GM23338 (cell line): ENCODE results near the gene NEK10. TPM values are rescaled to one million over a fixed set of nuclear protein-coding genes. Genes with fewer than 3 reads are reported as not detected.

Source experiments
- ATAC-seq: fragments of 200-7000 bp; cut with Tn5 transposase; 3 replicates; pipeline ENCODE4 v1.9.1; 2020
- DNase-seq: peaks from one replicate; pipeline ENCODE4 v3.0.0-alpha.2; 2015; ENCODE audit warnings: low spot score
- H2AFZ ChIP-seq: fragments of 200-600 bp; sonication (generic); 2 replicates; pipeline ENCODE4 v1.8.0; 2016; ENCODE audit warnings: antibody characterized with exemption, mild to moderate bottlenecking, moderate library complexity
- H3F3A ChIP-seq: fragments of 200-600 bp; sonication (generic); replicated peaks from 2 replicates; pipeline ENCODE4 v1.8.0; 2017; ENCODE audit warnings: antibody characterized with exemption, mixed run types, low read depth
- H3K27ac ChIP-seq: fragments of 200-600 bp; sonication (generic); 2 replicates; pipeline ENCODE4 v1.6.1; 2016; ENCODE audit warnings: low read depth
- H3K27me3 ChIP-seq: fragments of 200-600 bp; sonication (generic); 2 replicates; pipeline ENCODE4 v1.8.0; 2016; ENCODE audit warnings: mild to moderate bottlenecking, mixed run types, moderate library complexity; ENCODE audit not compliant: insufficient read depth
- H3K36me3 ChIP-seq: fragments of 200-600 bp; sonication (generic); 2 replicates; pipeline ENCODE4 v1.8.0; 2016; ENCODE audit warnings: mild to moderate bottlenecking; ENCODE audit not compliant: insufficient read depth
- H3K4me1 ChIP-seq: fragments of 200-600 bp; sonication (generic); 2 replicates; pipeline ENCODE4 v1.8.0; 2016; ENCODE audit warnings: mild to moderate bottlenecking, moderate library complexity; ENCODE audit not compliant: insufficient read depth
- H3K4me2 ChIP-seq: fragments of 200-600 bp; sonication (generic); 2 replicates; pipeline ENCODE4 v1.7.1; 2017; ENCODE audit warnings: mixed run types
- H3K4me3 ChIP-seq: fragments of 200-600 bp; sonication (generic); 2 replicates; pipeline ENCODE4 v1.6.1; 2016; ENCODE audit warnings: mixed run types
- H3K79me2 ChIP-seq: fragments of 200-600 bp; sonication (generic); replicated peaks from 2 replicates; pipeline ENCODE4 v1.8.0; 2017; ENCODE audit warnings: mild to moderate bottlenecking; ENCODE audit not compliant: insufficient read depth
- H3K9me2 ChIP-seq: fragments of 200-600 bp; sonication (generic); 2 replicates; pipeline ENCODE4 v1.8.0; 2017; ENCODE audit not compliant: insufficient read depth
- H4K20me1 ChIP-seq: fragments of 200-600 bp; sonication (generic); replicated peaks from 2 replicates; pipeline ENCODE4 v1.8.0; 2017; ENCODE audit warnings: mild to moderate bottlenecking; ENCODE audit not compliant: insufficient read depth
- H3K27ac Mint-ChIP-seq: 2 replicates; pipeline ENCODE4 v1.8.0; 2020; ENCODE audit warnings: inconsistent platforms, mild to moderate bottlenecking, moderate library complexity, mixed read lengths
- H3K27me3 Mint-ChIP-seq: 3 replicates; pipeline ENCODE4 v1.8.0; 2022; ENCODE audit warnings: low read depth, mild to moderate bottlenecking, moderate library complexity, mixed read lengths, inconsistent platforms; ENCODE audit not compliant: insufficient read depth, poor library complexity
- H3K36me3 Mint-ChIP-seq: 3 replicates; pipeline ENCODE4 v1.8.0; 2021; ENCODE audit warnings: low read depth, mild to moderate bottlenecking, inconsistent platforms, moderate library complexity, mixed read lengths
- H3K4me1 Mint-ChIP-seq: 3 replicates; pipeline ENCODE4 v1.8.0; 2020; ENCODE audit warnings: mild to moderate bottlenecking, inconsistent platforms, mixed read lengths
- H3K4me3 Mint-ChIP-seq: 3 replicates; pipeline ENCODE4 v1.8.0; 2021; ENCODE audit warnings: moderate library complexity, mild to moderate bottlenecking, inconsistent platforms, mixed read lengths
- H3K9me3 Mint-ChIP-seq: 3 replicates; pipeline ENCODE4 v1.8.0; 2020; ENCODE audit warnings: moderate library complexity, mild to moderate bottlenecking, inconsistent platforms, mixed read lengths
- CTCF ChIP-seq, 2 experiments: fragments of 200-600 bp in 1 of 2; sonication (generic) in 1 of 2; conservative IDR thresholded peaks; 2 replicates each; pipeline versions ENCODE4 v1.5.1 to v1.6.1; 2016 to 2017; ENCODE audit warnings: antibody characterized with exemption in 2 of 2, low read depth in 2 of 2, mild to moderate bottlenecking in 2 of 2, moderate library complexity in 1 of 2
- ETS1 ChIP-seq: IDR thresholded peaks from 2 replicates; pipeline ENCODE4 v1.6.1; 2016; ENCODE audit warnings: antibody characterized with exemption
- EZH2phosphoT487 ChIP-seq: fragments of 200-600 bp; sonication (generic); IDR thresholded peaks from one replicate; pipeline ENCODE4 v1.8.1; 2018; ENCODE audit warnings: antibody characterized with exemption; ENCODE audit not compliant: unreplicated experiment
- NANOG ChIP-seq: IDR thresholded peaks from 2 replicates; pipeline ENCODE4 v1.6.1; 2016; ENCODE audit warnings: antibody characterized with exemption, borderline replicate concordance
- POLR2AphosphoS5 ChIP-seq: IDR thresholded peaks from 2 replicates; pipeline ENCODE4 v1.6.1; 2016; ENCODE audit warnings: antibody characterized with exemption, low read depth
- REST ChIP-seq: IDR thresholded peaks from one replicate; pipeline ENCODE4 v1.6.1; 2018; ENCODE audit warnings: antibody characterized with exemption; ENCODE audit not compliant: unreplicated experiment
- STAT1 ChIP-seq: IDR thresholded peaks from one replicate; pipeline ENCODE4 v1.6.1; 2016; ENCODE audit warnings: antibody characterized with exemption; ENCODE audit not compliant: unreplicated experiment
- ZNF114 ChIP-seq: fragments of 250-450 bp; sonication (Bioruptor Pico); IDR thresholded peaks from 2 replicates; pipeline ENCODE4 v1.5.0; 2020; ENCODE audit warnings: mild to moderate bottlenecking, moderate library complexity
- ZNF331 ChIP-seq: fragments of 250-450 bp; sonication (Bioruptor Pico); IDR thresholded peaks from 2 replicates; pipeline ENCODE4 v1.5.0; 2020; ENCODE audit warnings: low read depth, mild to moderate bottlenecking, moderate library complexity
- ZNF462 ChIP-seq: fragments of 250-450 bp; sonication (Bioruptor Pico); IDR thresholded peaks from 2 replicates; pipeline ENCODE4 v1.5.0; 2020; ENCODE audit warnings: mild to moderate bottlenecking, moderate library complexity
- polyA plus RNA-seq: library from polyadenylated mRNA; unstranded; fragments of >200 nt; fragmentation: Nextera tagmentation; extraction: Ambion mirVana; gene quantifications from 2 replicates; pipeline ENCODE4 v1.2.1, GENCODE V29; 2016
- total RNA-seq: library from RNA; depleted of rRNA; stranded (reverse); fragments of >200 nt; shearing (Covaris generic); gene quantifications from 2 replicates; pipeline ENCODE4 v1.2.3, GENCODE V29; 2014

NEK10 gene
- total and polyA plus RNA-seq, 2 experiments from 2014 or later = 0.55 to 2.0 TPM

- no peak for TF ChIP-seq ZNF462 (CRISPR knock-in tag)
- TF ChIP-seq NANOG = no peak
- TF ChIP-seq ZNF114 (CRISPR knock-in tag) = no peak
- no peak for TF ChIP-seq CTCF (conservative IDR thresholded peaks at IDR 0.05; ENCODE audit: low read depth in 2 of 2)
- TF ChIP-seq ZNF331 (CRISPR knock-in tag) = no peak
Measured at GRCh38 chr3:27275441-27275990, 93.7 kb downstream of the NEK10 start (continued).

GRCh38 chr3:27271890-27272289 lies 97.3 kb downstream of the NEK10 start:
- Mint-ChIP-seq H3K27ac (no peak overlapping the region), H3K27me3 (no peaks in the 10 kb centered on the region)
- TF ChIP-seq CTCF (conservative IDR thresholded peaks at IDR 0.05; ENCODE audit: low read depth in 2 of 2) (no peak), REST (no peak), POLR2AphosphoS5 (no peak), ETS1 (no peak), NANOG (no peak), STAT1 (no peak), EZH2phosphoT487 (no peak)

More at GRCh38 chr3:27271890-27272289, 97.3 kb downstream of the NEK10 start:
- Histone ChIP-seq H4K20me1 (no peaks in the 10 kb centered on the region), H3F3A (no peaks in the 10 kb centered on the region), H3K79me2 (no peaks in the 10 kb centered on the region), H3K9me2 (peaks cover 17% of the 10 kb centered on the region; the same call in 1 of the 2 replicates), H3K27ac (no peak overlapping the region), H3K36me3 (no peaks in the 10 kb centered on the region), H3K4me3 (no peak overlapping the region), H2AFZ (no peak overlapping the region), H3K4me2 (no peak overlapping the region), H3K27me3 (no peaks in the 10 kb centered on the region), H3K4me1 (no peaks in the 10 kb centered on the region)
- Mint-ChIP-seq H3K36me3 (peaks cover 3% of the 10 kb centered on the region; the same call in 1 of the 3 replicates), H3K4me3 (no peak overlapping the region), H3K4me1 (no peaks in the 10 kb centered on the region), H3K9me3 (peaks cover 3% of the 10 kb centered on the region)
- DNase-seq (no peak), ATAC-seq (no peak)
